Measurements from ENCODE around the gene SLC16A11. TPM values are rescaled to one million over a fixed set of nuclear protein-coding genes. Genes with fewer than 3 reads are reported as not detected.

SLC16A11 gene
- total and polyA plus RNA-seq, 9 of the 15 experiments (the other 6 are each of a cell fraction or from before 2014, with no cell fraction given): not detected

GRCh38 chr17:7004398-7005253 is 39.3 kb downstream of the SLC16A11 start (continued):
- TF ChIP-seq ARID3A (IDR thresholded peaks at IDR 0.05; ENCODE audit: borderline replicate concordance, low read depth, low read length): peak; percentile 90; the same call in 1 of the 2 replicates
- TF ChIP-seq FIP1L1 (IDR thresholded peaks at IDR 0.05; ENCODE audit: low read depth, low read length, poor library complexity, severe bottlenecking): no peak
- 0 out of 4 replicates have a peak, but pooled peaks of 1 of the 2 experiments have one; percentile 55 for TF ChIP-seq ARNT (IDR thresholded peaks at IDR 0.05)
- peak; percentile 36; the same call in 1 of the 2 replicates for TF ChIP-seq ZNF274 (IDR thresholded peaks at IDR 0.05; ENCODE audit: borderline replicate concordance, low read depth, low read length)
- no peak for TF ChIP-seq SAP30 (IDR thresholded peaks at IDR 0.05; ENCODE audit: borderline replicate concordance, insufficient read depth, low read depth, low read length, poor library complexity, severe bottlenecking)
- TF ChIP-seq CC2D1A (IDR thresholded peaks at IDR 0.05): peak; percentile 42; the same call in 1 of the 2 replicates
- no peak for TF ChIP-seq CBFA2T3 (IDR thresholded peaks at IDR 0.05)
- TF ChIP-seq MYNN (IDR thresholded peaks at IDR 0.05): peak; percentile 42; the same call in 1 of the 2 replicates
- TF ChIP-seq MYNN (CRISPR knock-in tag; IDR thresholded peaks at IDR 0.05): no peak
